Duodenal mucosa (tissue), 2 donors: ENCODE measurements around the gene ZFAND3.
"Not testable (repeated sequence)": the region's sequence is repeated elsewhere in the genome, so short reads cannot be mapped to it uniquely, and the experiment has no call there.

ENCODE experiments used
- H3K27ac ChIP-seq: one replicate; pipeline ENCODE4 v1.7.0; 2013; ENCODE audit warnings: low read depth, low read length
- H3K27me3 ChIP-seq, 2 donors: one replicate each; pipeline ENCODE4 v1.7.0; 2013; ENCODE audit warnings: low read length in 2 of 2, control low read depth in 1 of 2; ENCODE audit not compliant: insufficient read depth in 2 of 2, control insufficient read depth in 1 of 2
- H3K36me3 ChIP-seq, 2 donors: one replicate each; pipeline ENCODE4 v1.7.0; 2013; ENCODE audit warnings: low read length in 2 of 2, control low read depth in 1 of 2; ENCODE audit not compliant: insufficient read depth in 2 of 2, control insufficient read depth in 1 of 2
- H3K4me1 ChIP-seq, 2 donors: one replicate each; pipeline ENCODE4 v1.7.0; 2013; ENCODE audit warnings: low read length in 2 of 2, control low read depth in 1 of 2; ENCODE audit not compliant: insufficient read depth in 2 of 2, control insufficient read depth in 1 of 2
- H3K4me3 ChIP-seq, 2 donors: one replicate each; pipeline ENCODE4 v1.7.0; 2013; ENCODE audit warnings: low read length in 2 of 2, low read depth in 1 of 2
- H3K9ac ChIP-seq, 2 donors: one replicate each; pipeline ENCODE4 v1.7.0; 2013; ENCODE audit warnings: low read length in 2 of 2, low read depth in 1 of 2
- H3K9me3 ChIP-seq, 2 donors: one replicate each; pipeline ENCODE4 v1.7.0; 2013; ENCODE audit warnings: low read length in 2 of 2, control low read depth in 1 of 2; ENCODE audit not compliant: control insufficient read depth in 1 of 2

ZFAND3 gene

GRCh38 chr6:37988696-37989095 lies 169.2 kb downstream of the ZFAND3 start:
- no peaks in the 10 kb centered on the region for H3K27me3 ChIP-seq
- H3K9me3 ChIP-seq: no peaks in the 10 kb centered on the region
- no peak overlapping the region for H3K27ac ChIP-seq
- H3K36me3 ChIP-seq: no peaks in the 10 kb centered on the region
- H3K9ac ChIP-seq: no peak overlapping the region
- peaks cover 12 to 18% of the 10 kb centered on the region in 2 donors for H3K4me1 ChIP-seq
- H3K4me3 ChIP-seq: no peak overlapping the region

GRCh38 chr6:37990762-37991525 lies 171.4 kb downstream of the ZFAND3 start:
- no peaks in the 10 kb centered on the region for H3K27me3 ChIP-seq
- no peaks in the 10 kb centered on the region for H3K36me3 ChIP-seq
- H3K9me3 ChIP-seq: no peaks in the 10 kb centered on the region
- no peak overlapping the region for H3K4me3 ChIP-seq
- no peak overlapping the region for H3K9ac ChIP-seq
- H3K27ac ChIP-seq: no peak overlapping the region
- H3K4me1 ChIP-seq: peaks cover 8 to 15% of the 10 kb centered on the region in 2 donors

- no peak overlapping the region for H3K27ac ChIP-seq
- H3K4me1 ChIP-seq: peaks cover 4 to 12% of the 10 kb centered on the region in 2 donors
- no peaks in the 10 kb centered on the region for H3K36me3 ChIP-seq
- no peaks in the 10 kb centered on the region for H3K9me3 ChIP-seq
- no peaks in the 10 kb centered on the region for H3K27me3 ChIP-seq
- H3K9ac ChIP-seq: no peak overlapping the region
- H3K4me3 ChIP-seq: no peak overlapping the region
Measured at GRCh38 chr6:37992749-37993148, 173.2 kb downstream of the ZFAND3 start.

- H3K36me3 ChIP-seq, H3K9ac ChIP-seq, H3K27me3 ChIP-seq, H3K4me1 ChIP-seq, H3K27ac ChIP-seq, H3K4me3 ChIP-seq, H3K9me3 ChIP-seq: not testable (repeated sequence)
Measured at GRCh38 chr6:37993194-37993593, 173.7 kb downstream of the ZFAND3 start.

- Histone ChIP-seq H3K27ac (no peak overlapping the region), H3K4me1 (peaks cover 0 to 7% of the 10 kb centered on the region in 2 donors)
Measured at GRCh38 chr6:37993596-37993995, 174.1 kb downstream of the ZFAND3 start.

GRCh38 chr6:37994223-37994622 lies 174.7 kb downstream of the ZFAND3 start:
- H3K4me1 ChIP-seq: peaks cover 0 to 7% of the 10 kb centered on the region in 2 donors
- no peak overlapping the region for H3K9ac ChIP-seq
- H3K9me3 ChIP-seq: no peaks in the 10 kb centered on the region
- H3K36me3 ChIP-seq: no peaks in the 10 kb centered on the region
- H3K27ac ChIP-seq: no peak overlapping the region
- no peak overlapping the region for H3K4me3 ChIP-seq
- H3K27me3 ChIP-seq: no peaks in the 10 kb centered on the region

More at GRCh38 chr6:37993596-37993995, 174.1 kb downstream of the ZFAND3 start:
- H3K4me3 ChIP-seq: no peak overlapping the region
- no peaks in the 10 kb centered on the region for H3K36me3 ChIP-seq
- no peaks in the 10 kb centered on the region for H3K27me3 ChIP-seq
- no peak overlapping the region for H3K9ac ChIP-seq
- H3K9me3 ChIP-seq: no peaks in the 10 kb centered on the region

- Histone ChIP-seq H3K27ac (no peak overlapping the region), H3K4me3 (no peak overlapping the region), H3K9ac (no peak overlapping the region)
Measured at GRCh38 chr6:37998366-37998765, 178.8 kb downstream of the ZFAND3 start.

GRCh38 chr6:38001386-38001785 lies 181.9 kb downstream of the ZFAND3 start:
- Histone ChIP-seq H3K9ac (no peak overlapping the region), H3K4me3 (no peak overlapping the region), H3K4me1 (peaks cover 0 to 3% of the 10 kb centered on the region in 2 donors), H3K27ac (no peak overlapping the region), H3K36me3 (no peaks in the 10 kb centered on the region), H3K9me3 (no peaks in the 10 kb centered on the region), H3K27me3 (no peaks in the 10 kb centered on the region)

More at GRCh38 chr6:37998366-37998765, 178.8 kb downstream of the ZFAND3 start:
- no peaks in the 10 kb centered on the region for H3K36me3 ChIP-seq
- H3K4me1 ChIP-seq: peaks cover 0 to 7% of the 10 kb centered on the region in 2 donors
- H3K27me3 ChIP-seq: no peaks in the 10 kb centered on the region
- no peaks in the 10 kb centered on the region for H3K9me3 ChIP-seq

GRCh38 chr6:38004908-38005307 lies 185.4 kb downstream of the ZFAND3 start:
- Histone ChIP-seq H3K27me3 (no peaks in the 10 kb centered on the region), H3K9ac (no peak overlapping the region), H3K36me3 (no peaks in the 10 kb centered on the region), H3K4me3 (no peak overlapping the region), H3K27ac (no peak overlapping the region), H3K4me1 (peaks cover 0 to 3% of the 10 kb centered on the region in 2 donors), H3K9me3 (no peaks in the 10 kb centered on the region)

- Histone ChIP-seq H3K27me3 (no peaks in the 10 kb centered on the region), H3K4me1 (no peaks in the 10 kb centered on the region), H3K4me3 (no peak overlapping the region), H3K9me3 (peaks cover 5 to 6% of the 10 kb centered on the region in 2 donors), H3K36me3 (no peaks in the 10 kb centered on the region), H3K27ac (no peak overlapping the region), H3K9ac (no peak overlapping the region)
Measured at GRCh38 chr6:38011937-38012336, 192.4 kb downstream of the ZFAND3 start.
